ENCODE measurements around the gene HJURP.

Gene HJURP

DNA sequence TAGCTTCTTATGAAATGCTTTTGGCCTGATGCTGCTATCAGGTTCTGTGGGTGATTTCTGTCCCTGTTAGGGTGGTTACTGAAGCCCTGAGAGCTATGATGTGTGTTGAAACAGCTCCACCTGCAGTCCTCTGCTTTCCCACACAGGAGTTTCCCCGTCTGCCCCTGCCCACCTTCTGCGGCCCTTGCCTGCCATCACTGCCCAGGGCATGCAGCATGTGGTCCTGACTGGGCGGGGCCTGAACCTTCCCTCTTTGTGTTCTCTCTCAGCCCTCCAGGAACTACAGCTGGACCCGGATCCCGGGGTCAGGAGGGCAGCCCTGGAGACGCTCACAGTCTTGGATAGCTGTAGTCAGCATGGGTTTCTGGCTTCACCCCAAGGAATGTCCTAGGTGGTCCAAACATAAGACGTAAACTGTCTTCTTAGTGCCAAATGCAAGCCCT, 21.4 kb downstream of the HJURP start:
- Histone ChIP-seq H3K27me3 (replicated peaks in 2 of 5; ENCODE audit: control insufficient read depth in 4 of 5, insufficient read depth in 5 of 5, low read length in 4 of 5) (no peaks in the 10 kb centered on the region), H3K4me3 (ENCODE audit: control insufficient read depth in 1 of 7, extremely low read depth in 1 of 7, insufficient read depth in 4 of 7, low read depth in 2 of 7, low read length in 6 of 7) (no peak overlapping the region), H3K9me3 (ENCODE audit: control extremely low read depth in 1 of 5, control insufficient read depth in 4 of 5, insufficient read depth in 2 of 5, low read depth in 1 of 5, low read length in 4 of 5) (no peaks in the 10 kb centered on the region), H3K27ac (ENCODE audit: insufficient read depth in 1 of 2, low read depth in 1 of 2, low read length in 2 of 2, poor library complexity in 1 of 2, severe bottlenecking in 2 of 2) (no peak overlapping the region), H3K36me3 (ENCODE audit: control insufficient read depth in 4 of 4, insufficient read depth in 4 of 4, low read length in 3 of 4) (peaks cover 11 to 33% (median 23%) of the 10 kb centered on the region in 4 experiments), H3K4me1 (ENCODE audit: control extremely low read depth in 1 of 4, control insufficient read depth in 4 of 4, insufficient read depth in 4 of 4, low read length in 3 of 4) (no peaks in the 10 kb centered on the region)
- peak in 2 of 3 donors; percentile 19 to 28 for DNase-seq
- CTCF ChIA-PET, result interaction anchor here (1.0 kb wide), 1 partner anchor 429 kb away, joined by 3 read pairs; no protein-coding TSS in a partner anchor
- POLR2A ChIA-PET, result interaction anchor here (0.7 kb wide), 1 partner anchor 667 kb away, joined by 4 read pairs; no protein-coding TSS in a partner anchor
- WGBS (ENCODE audit: insufficient coverage), result 86% methylated on average over 3 of the region's 7 CpGs

DNA sequence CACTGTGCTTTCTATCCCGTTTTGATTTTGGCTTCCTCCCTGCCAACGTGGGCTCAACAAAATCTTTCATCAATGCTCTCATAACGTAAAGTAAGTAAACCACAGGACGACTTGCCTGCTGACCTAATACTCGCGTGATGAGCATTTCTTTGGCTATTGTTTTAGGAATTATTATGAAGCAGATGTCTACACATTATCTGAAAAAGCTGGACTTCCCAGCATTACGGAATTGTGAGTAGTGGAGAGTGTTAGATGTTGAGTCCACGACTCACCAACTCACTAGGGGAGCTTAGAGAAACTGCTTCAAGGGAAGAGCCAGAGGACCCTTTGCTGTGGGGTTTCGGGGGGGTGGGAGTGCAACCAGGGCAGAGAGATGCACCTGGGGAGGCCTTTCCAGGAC, 21.9 kb downstream of the HJURP start:
- WGBS (ENCODE audit: insufficient coverage), result 92% methylated on average over 9 of the region's 9 CpGs
- Histone ChIP-seq H3K27me3 (replicated peaks in 2 of 5; ENCODE audit: control insufficient read depth in 4 of 5, insufficient read depth in 5 of 5, low read length in 4 of 5) (no peaks in the 10 kb centered on the region), H3K4me3 (ENCODE audit: control insufficient read depth in 1 of 7, extremely low read depth in 1 of 7, insufficient read depth in 4 of 7, low read depth in 2 of 7, low read length in 6 of 7) (no peak overlapping the region), H3K27ac (ENCODE audit: insufficient read depth in 1 of 2, low read depth in 1 of 2, low read length in 2 of 2, poor library complexity in 1 of 2, severe bottlenecking in 2 of 2) (no peak overlapping the region), H3K4me1 (ENCODE audit: control extremely low read depth in 1 of 4, control insufficient read depth in 4 of 4, insufficient read depth in 4 of 4, low read length in 3 of 4) (no peaks in the 10 kb centered on the region), H3K36me3 (ENCODE audit: control insufficient read depth in 4 of 4, insufficient read depth in 4 of 4, low read length in 3 of 4) (peaks cover 11 to 29% (median 19%) of the 10 kb centered on the region in 4 experiments), H3K9me3 (ENCODE audit: control extremely low read depth in 1 of 5, control insufficient read depth in 4 of 5, insufficient read depth in 2 of 5, low read depth in 1 of 5, low read length in 4 of 5) (no peaks in the 10 kb centered on the region)
- ChIA-PET CTCF (interaction anchor here (1.0 kb wide), 1 partner anchor 428 kb away, joined by 3 read pairs; no protein-coding TSS in a partner anchor), POLR2A (no interaction called here)
- no peak for DNase-seq

DNA sequence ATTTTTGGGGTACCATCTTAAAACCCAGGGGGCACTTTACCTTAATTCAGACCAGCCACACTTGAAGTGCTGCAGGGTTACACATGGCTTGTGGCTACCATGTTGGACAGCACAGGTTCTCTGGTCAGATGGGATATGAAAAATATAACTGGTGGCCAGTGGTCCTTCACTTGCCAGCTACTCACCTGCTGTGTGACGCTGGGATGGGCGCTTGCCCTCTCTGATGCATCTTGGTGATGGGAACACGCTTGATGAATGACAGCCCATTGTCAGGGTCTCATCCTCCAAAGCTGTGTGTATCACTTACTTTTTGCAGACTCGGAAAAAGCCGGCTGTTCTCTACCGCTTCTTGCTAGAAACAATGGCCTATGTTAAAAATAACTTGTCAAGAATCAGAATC, 22.5 kb downstream of the HJURP start:
- no peak for DNase-seq
- Histone ChIP-seq H3K4me3 (ENCODE audit: control insufficient read depth in 1 of 7, extremely low read depth in 1 of 7, insufficient read depth in 4 of 7, low read depth in 2 of 7, low read length in 6 of 7) (no peak overlapping the region), H3K4me1 (ENCODE audit: control extremely low read depth in 1 of 4, control insufficient read depth in 4 of 4, insufficient read depth in 4 of 4, low read length in 3 of 4) (no peaks in the 10 kb centered on the region), H3K27me3 (replicated peaks in 2 of 5; ENCODE audit: control insufficient read depth in 4 of 5, insufficient read depth in 5 of 5, low read length in 4 of 5) (no peaks in the 10 kb centered on the region), H3K36me3 (ENCODE audit: control insufficient read depth in 4 of 4, insufficient read depth in 4 of 4, low read length in 3 of 4) (peaks cover 11 to 25% (median 17%) of the 10 kb centered on the region in 4 experiments), H3K9me3 (ENCODE audit: control extremely low read depth in 1 of 5, control insufficient read depth in 4 of 5, insufficient read depth in 2 of 5, low read depth in 1 of 5, low read length in 4 of 5) (no peaks in the 10 kb centered on the region), H3K27ac (ENCODE audit: insufficient read depth in 1 of 2, low read depth in 1 of 2, low read length in 2 of 2, poor library complexity in 1 of 2, severe bottlenecking in 2 of 2) (no peak overlapping the region)
- 96% methylated on average over 6 of the region's 6 CpGs for WGBS (ENCODE audit: insufficient coverage)
- ChIA-PET CTCF (no interaction called here), POLR2A (no interaction called here)

DNA sequence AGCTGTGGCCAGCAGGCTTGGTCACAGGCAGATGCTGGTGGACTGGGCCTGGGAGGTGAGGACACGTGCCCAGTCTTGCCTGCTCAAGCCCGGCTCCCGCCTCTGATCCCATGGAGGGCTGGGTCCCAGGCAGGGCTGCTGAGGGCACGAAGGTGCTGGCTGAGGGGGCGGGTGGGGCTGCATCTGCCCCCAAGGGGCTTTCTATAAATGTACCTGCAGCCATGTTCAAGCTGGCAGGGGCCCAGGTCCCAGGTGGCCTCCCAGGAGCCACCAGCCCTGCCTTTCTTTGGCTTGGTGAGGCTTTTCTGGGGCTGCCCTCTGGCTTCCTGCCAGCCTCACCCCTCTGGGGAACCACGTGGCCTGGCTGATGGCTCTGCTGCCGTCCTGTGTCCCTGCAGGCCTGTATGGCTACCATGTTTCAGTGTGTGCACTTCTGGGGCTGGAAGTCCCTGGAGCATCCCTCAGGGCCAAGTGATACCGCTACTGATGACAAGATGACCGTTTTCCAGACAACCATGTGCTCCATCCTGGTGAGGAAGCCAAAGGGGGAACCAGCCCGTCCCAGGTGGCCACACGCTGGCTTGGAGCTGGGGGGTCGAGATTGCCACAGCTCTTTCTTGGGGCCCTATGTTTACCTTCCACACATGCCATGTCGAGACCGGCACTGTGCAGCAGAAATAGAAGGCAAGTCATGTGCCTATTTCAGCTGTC, 23.2 kb downstream of the HJURP start:
- H3K4me3 ChIP-seq (ENCODE audit: control insufficient read depth in 1 of 7, extremely low read depth in 1 of 7, insufficient read depth in 4 of 7, low read depth in 2 of 7, low read length in 6 of 7), result no peak overlapping the region
- H3K27ac ChIP-seq (ENCODE audit: insufficient read depth in 1 of 2, low read depth in 1 of 2, low read length in 2 of 2, poor library complexity in 1 of 2, severe bottlenecking in 2 of 2), result no peak overlapping the region
- H3K27me3 ChIP-seq (replicated peaks in 2 of 5; ENCODE audit: control insufficient read depth in 4 of 5, insufficient read depth in 5 of 5, low read length in 4 of 5), result no peaks in the 10 kb centered on the region
- no peak for DNase-seq
- ChIA-PET POLR2A (no interaction called here), CTCF (no interaction called here)
- WGBS (ENCODE audit: insufficient coverage), result 96% methylated on average over 9 of the region's 14 CpGs
- no peaks in the 10 kb centered on the region for H3K4me1 ChIP-seq (ENCODE audit: control extremely low read depth in 1 of 4, control insufficient read depth in 4 of 4, insufficient read depth in 4 of 4, low read length in 3 of 4)
- H3K36me3 ChIP-seq (ENCODE audit: control insufficient read depth in 4 of 4, insufficient read depth in 4 of 4, low read length in 3 of 4), result peaks cover 5 to 19% (median 12%) of the 10 kb centered on the region in 4 experiments
- no peaks in the 10 kb centered on the region for H3K9me3 ChIP-seq (ENCODE audit: control extremely low read depth in 1 of 5, control insufficient read depth in 4 of 5, insufficient read depth in 2 of 5, low read depth in 1 of 5, low read length in 4 of 5)

DNA sequence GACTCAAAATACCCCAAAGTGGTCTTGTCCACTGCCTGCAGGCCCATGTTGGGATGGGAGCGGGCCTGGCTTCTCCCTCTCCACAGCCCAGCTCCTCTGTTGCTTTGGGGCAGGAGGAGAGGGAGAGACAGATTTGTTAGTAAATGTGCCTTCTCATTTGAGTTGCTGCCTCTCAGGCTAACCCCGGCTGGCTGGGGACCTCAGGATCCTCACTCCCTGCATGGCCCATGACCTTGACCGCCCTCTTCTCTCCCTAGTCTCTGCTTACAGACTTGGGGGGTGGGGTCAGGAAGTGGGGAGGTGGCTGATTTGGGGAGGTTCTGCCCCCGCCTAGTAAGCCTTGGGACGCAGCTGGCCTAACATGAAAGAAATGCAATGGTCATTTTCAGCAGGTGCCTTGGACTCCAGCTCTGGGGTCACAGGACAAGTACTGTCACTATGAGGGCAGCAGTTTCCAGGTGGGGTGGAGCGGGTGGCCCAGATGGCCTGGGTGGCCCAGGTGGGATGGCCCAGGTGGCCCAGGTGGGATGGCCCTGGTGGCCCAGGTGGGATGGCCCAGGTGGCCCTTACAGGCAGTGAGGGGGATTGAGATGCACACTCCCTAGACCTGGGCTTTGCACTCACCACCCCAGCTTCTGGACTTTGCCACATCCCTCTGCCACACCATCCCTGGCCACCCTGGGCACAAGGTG, 24.1 kb downstream of the HJURP start:
- no peak overlapping the region for H3K4me3 ChIP-seq (ENCODE audit: control insufficient read depth in 1 of 7, extremely low read depth in 1 of 7, insufficient read depth in 4 of 7, low read depth in 2 of 7, low read length in 6 of 7)
- POLR2A ChIA-PET, result interaction anchor here (0.6 kb wide), 1 partner anchor 10 kb away, joined by 3 read pairs; no protein-coding TSS in a partner anchor
- H3K27ac ChIP-seq (ENCODE audit: insufficient read depth in 1 of 2, low read depth in 1 of 2, low read length in 2 of 2, poor library complexity in 1 of 2, severe bottlenecking in 2 of 2), result no peak overlapping the region
- H3K4me1 ChIP-seq (ENCODE audit: control extremely low read depth in 1 of 4, control insufficient read depth in 4 of 4, insufficient read depth in 4 of 4, low read length in 3 of 4), result no peaks in the 10 kb centered on the region
- H3K27me3 ChIP-seq (replicated peaks in 2 of 5; ENCODE audit: control insufficient read depth in 4 of 5, insufficient read depth in 5 of 5, low read length in 4 of 5), result no peaks in the 10 kb centered on the region
- CTCF ChIA-PET, result no interaction called here
- H3K36me3 ChIP-seq (ENCODE audit: control insufficient read depth in 4 of 4, insufficient read depth in 4 of 4, low read length in 3 of 4), result peaks cover 1 to 10% (median 6%) of the 10 kb centered on the region in 4 experiments
- H3K9me3 ChIP-seq (ENCODE audit: control extremely low read depth in 1 of 5, control insufficient read depth in 4 of 5, insufficient read depth in 2 of 5, low read depth in 1 of 5, low read length in 4 of 5), result no peaks in the 10 kb centered on the region
- WGBS (ENCODE audit: insufficient coverage), result 100% methylated on average over 4 of the region's 6 CpGs
- no peak for DNase-seq

DNA sequence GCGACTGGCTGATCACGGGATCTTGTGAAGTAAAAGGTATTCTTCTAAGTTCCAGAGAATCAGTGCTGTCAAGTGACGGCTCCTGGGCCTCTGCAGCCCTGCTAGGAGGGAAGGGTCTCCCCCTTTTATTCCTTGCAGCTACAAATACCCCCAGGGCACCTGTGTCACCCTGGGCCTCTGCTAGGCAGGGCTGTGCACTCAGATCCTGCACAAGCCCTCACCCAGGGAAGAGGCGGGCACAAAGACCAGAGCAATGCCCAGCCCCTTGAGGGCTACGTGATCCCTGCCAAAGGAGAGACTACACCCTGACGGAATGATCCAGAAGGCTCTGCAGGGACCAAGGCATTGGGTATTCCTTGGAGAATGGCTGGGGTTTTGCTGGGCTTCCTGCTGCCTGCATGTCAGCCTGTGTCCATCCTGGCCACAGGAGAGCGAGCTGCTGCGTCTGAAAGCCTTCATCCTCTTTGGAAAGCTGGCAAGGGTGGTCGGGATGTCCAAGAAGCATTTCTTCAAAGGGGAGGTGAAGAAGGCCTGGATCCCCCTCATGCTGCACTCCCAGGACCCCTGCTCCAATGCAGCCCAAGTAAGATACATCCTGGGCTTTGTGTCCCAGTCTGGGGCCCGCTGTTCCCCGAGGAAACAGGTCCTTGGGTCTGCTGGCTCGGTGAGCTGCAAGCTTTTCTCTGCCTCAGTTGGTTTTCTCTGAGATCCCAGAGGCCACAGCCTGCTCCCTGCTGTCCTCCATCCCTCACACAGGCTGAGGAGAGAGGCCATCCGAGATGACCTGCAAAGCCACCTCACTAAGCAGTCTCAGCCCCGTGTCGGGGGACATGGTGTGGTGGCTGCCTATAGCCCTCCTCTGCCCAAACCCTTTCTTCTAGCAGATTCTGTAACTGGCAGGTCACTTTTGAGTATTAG, 24.9 kb downstream of the HJURP start:
- 88% methylated on average over 11 of the region's 15 CpGs for WGBS (ENCODE audit: insufficient coverage)
- H3K9me3 ChIP-seq (ENCODE audit: control extremely low read depth in 1 of 5, control insufficient read depth in 4 of 5, insufficient read depth in 2 of 5, low read depth in 1 of 5, low read length in 4 of 5), result no peaks in the 10 kb centered on the region
- no peak overlapping the region for H3K27ac ChIP-seq (ENCODE audit: insufficient read depth in 1 of 2, low read depth in 1 of 2, low read length in 2 of 2, poor library complexity in 1 of 2, severe bottlenecking in 2 of 2)
- CTCF ChIA-PET, result no interaction called here
- POLR2A ChIA-PET, result interaction anchor here (0.6 kb wide), 1 partner anchor 9 kb away, joined by 3 read pairs; no protein-coding TSS in a partner anchor
- no peaks in the 10 kb centered on the region for H3K27me3 ChIP-seq (replicated peaks in 2 of 5; ENCODE audit: control insufficient read depth in 4 of 5, insufficient read depth in 5 of 5, low read length in 4 of 5)
- DNase-seq, result no peak
- H3K4me3 ChIP-seq (ENCODE audit: control insufficient read depth in 1 of 7, extremely low read depth in 1 of 7, insufficient read depth in 4 of 7, low read depth in 2 of 7, low read length in 6 of 7), result no peak overlapping the region
- H3K36me3 ChIP-seq (ENCODE audit: control insufficient read depth in 4 of 4, insufficient read depth in 4 of 4, low read length in 3 of 4), result peaks cover 0 to 5% (median 3%) of the 10 kb centered on the region in 4 experiments
- H3K4me1 ChIP-seq (ENCODE audit: control extremely low read depth in 1 of 4, control insufficient read depth in 4 of 4, insufficient read depth in 4 of 4, low read length in 3 of 4), result no peaks in the 10 kb centered on the region
